Measurements from ENCODE around the gene EPB41.
A peak's percentile ranks its signal among the peaks of the same experiment; 100 is the strongest.
"Not testable (repeated sequence)": the region's sequence is repeated elsewhere in the genome, so short reads cannot be mapped to it uniquely, and the experiment has no call there.

Gene EPB41

GRCh38 chr1:29112705-29113412 is 198.5 kb downstream of the EPB41 start:
- no peak for DNase-seq (ENCODE audit: low read depth in 2 of 2)

- no peak for DNase-seq (ENCODE audit: low read depth in 2 of 2)
Measured at GRCh38 chr1:29113413-29114117, 199.2 kb downstream of the EPB41 start.

DNA sequence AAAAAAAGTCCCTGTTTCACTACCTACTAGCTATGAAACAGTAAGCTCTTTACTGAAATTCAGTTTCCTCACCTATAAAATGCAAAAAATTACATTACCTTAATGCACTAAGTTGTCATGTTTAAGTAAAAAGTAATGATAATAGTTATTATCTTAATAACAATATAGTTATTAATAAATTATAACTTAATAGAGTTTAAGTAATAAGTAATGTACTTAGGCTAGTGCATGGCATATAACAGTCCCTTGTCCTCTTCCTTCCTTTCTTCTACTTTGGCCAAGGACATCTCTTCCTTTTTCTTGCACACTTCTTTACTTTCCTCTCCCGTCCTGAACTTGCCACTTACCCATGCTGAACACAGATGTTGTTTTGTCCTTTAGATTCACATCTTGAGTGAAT is 200.3 kb downstream of the EPB41 start:
- DNase-seq (ENCODE audit: low read depth in 2 of 2): no peak

DNA sequence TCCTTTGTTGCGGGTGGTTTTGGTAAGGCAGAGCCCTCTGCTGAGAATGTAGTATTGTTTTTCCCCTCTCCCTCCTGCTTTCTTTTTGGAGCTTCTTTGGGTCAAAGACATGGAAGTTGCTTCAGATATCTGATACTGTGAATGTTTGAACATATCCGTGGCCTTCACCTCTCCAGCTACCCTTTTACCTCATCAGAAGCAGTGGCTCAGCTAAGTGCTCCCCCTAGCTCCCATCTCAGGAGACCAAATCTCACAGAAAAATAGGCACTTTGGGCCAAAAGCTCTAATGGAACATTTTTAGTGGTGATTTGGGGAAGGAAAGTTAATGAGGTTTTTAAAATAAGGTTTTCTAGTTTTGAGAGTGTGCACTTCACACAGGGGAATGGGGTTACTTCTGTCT is 203.0 kb downstream of the EPB41 start:
- DNase-seq (ENCODE audit: low read depth in 2 of 2): no peak

GRCh38 chr1:29119121-29119929 is 205.0 kb downstream of the EPB41 start:
- no peak for DNase-seq (ENCODE audit: low read depth in 2 of 2)

- no peak for DNase-seq (ENCODE audit: low read depth in 2 of 2)
Measured at GRCh38 chr1:29120367-29120766, 206.0 kb downstream of the EPB41 start.

DNA sequence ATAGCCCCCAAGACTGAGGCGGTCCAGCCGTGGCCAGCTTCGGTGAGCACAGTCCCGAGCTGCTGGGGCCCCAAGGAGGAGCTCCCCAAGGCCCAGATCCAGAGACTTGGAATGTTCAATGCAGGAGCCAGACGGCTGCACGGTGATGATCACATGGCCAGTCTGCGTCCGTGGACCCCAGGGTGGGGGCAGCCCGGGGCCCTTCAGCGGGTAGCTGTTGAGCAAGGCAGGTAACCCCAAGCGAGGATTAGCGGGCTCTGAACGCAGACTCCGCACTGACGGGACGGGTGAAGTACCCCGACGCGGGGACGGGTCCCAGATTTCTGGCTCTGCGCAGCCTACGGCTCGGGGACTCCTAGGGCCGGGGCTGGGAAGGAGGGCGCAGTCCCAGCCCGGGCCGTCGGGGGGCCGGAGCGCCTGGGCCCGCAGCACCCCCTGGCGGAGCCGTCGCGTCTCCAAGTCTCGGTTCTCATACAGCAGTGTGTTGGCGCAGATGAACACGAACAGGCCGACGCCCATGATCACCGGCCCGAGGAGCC is 206.6 kb downstream of the EPB41 start:
- DNase-seq (ENCODE audit: low read depth in 2 of 2): peak; percentile 45 to 57

GRCh38 chr1:29121516-29121935 is 207.2 kb downstream of the EPB41 start:
- peak in 1 of 2 donors; percentile 12 for DNase-seq (ENCODE audit: low read depth in 2 of 2)

GRCh38 chr1:29121936-29122681 is 207.7 kb downstream of the EPB41 start:
- peak in 1 of 2 donors; percentile 8 for DNase-seq (ENCODE audit: low read depth in 2 of 2)

DNA sequence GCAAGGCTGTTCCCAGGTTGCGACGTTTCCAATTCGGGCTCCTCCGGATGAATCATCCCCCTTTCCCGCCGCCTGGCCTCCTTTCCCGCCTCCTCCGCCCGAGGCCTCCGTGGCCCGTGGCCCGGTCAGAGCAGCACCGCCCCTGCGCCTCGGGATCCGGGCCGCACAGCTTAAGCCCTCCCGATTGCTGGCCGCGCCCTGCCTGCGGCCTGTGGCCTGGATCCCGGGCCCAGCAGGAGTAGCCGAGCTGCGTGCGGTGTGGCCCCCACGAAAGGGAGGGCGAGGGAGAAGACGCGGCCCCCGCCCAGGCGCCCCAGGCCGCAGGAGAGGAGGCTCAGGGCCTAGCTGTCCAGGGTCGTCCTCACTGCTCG is 208.3 kb downstream of the EPB41 start:
- DNase-seq (ENCODE audit: low read depth in 2 of 2): peak in 1 of 2 donors; percentile 1

DNA sequence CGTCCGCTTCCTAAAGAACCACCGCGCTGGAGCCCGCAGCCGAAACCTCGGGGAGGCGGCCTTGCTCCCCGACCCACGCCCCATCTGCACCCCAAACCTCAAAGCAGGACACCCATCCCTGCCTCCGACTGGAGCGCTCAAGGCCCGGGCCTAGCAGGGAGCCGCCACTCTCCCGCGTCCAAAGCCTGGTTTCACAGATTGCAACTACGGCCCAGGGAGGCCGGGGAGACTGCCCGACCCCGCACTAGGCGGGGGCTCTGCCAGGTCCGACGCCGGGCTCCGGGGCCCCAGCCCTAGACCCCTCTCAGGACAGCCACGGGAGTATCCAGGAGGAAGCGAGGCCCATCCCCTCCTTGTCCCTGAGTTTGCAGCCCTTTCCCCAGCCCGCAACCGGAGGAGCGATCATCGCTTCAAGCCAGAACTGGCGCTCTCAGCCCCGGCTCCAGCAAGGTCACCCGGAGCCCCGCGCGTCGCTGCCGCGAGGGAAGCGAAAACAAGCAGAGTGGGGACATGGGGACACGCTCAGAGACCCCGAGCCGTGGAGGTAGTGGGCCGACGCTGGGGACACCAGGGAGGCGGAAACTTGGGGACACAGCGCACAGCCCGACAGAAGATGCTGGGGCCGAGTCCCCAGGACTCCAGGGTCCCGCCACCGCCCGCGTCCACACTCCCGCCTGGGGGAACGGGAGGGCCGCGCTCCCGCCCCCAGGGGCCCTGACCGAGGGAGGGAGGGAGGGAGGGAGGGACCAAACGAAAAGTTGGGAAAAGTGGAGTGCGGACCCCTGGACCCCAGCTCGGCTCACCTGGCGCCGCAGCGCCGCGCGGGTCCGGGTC is 208.9 kb downstream of the EPB41 start:
- peak in 1 of 2 donors; percentile 22 for DNase-seq (ENCODE audit: low read depth in 2 of 2)

DNA sequence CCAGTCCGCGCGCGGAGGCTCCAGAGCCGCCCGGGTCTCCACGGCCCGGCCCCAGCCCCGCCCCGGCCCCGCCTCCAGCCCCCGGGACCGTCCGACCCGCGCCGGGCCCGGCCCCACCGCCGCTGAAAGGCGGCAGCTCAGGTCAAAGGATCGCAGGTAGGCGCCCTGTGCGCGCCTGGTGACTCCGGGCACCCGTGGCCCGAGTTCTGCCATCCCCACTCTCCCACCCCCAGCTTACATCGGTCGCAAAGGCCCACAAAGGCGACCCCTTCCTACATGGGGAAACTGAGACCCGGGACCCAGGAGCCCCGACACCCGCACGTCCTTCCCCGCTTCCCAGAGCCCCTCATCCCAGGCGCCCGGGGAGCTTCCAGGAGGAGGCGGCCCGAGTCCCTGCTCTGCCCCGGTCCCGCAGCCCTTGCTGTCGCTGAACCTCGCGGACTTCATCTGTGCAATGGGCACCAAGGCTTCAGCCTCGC is 209.6 kb downstream of the EPB41 start, which contains the start of gene TMEM200B:
TSS of gene TMEM200B (minus strand) at position 17 of the 479 bp plus-strand sequence. CDS start 2,075 bp downstream, outside the sequence.
- DNase-seq (ENCODE audit: low read depth in 2 of 2): peak in 1 of 2 donors; percentile 3

DNA sequence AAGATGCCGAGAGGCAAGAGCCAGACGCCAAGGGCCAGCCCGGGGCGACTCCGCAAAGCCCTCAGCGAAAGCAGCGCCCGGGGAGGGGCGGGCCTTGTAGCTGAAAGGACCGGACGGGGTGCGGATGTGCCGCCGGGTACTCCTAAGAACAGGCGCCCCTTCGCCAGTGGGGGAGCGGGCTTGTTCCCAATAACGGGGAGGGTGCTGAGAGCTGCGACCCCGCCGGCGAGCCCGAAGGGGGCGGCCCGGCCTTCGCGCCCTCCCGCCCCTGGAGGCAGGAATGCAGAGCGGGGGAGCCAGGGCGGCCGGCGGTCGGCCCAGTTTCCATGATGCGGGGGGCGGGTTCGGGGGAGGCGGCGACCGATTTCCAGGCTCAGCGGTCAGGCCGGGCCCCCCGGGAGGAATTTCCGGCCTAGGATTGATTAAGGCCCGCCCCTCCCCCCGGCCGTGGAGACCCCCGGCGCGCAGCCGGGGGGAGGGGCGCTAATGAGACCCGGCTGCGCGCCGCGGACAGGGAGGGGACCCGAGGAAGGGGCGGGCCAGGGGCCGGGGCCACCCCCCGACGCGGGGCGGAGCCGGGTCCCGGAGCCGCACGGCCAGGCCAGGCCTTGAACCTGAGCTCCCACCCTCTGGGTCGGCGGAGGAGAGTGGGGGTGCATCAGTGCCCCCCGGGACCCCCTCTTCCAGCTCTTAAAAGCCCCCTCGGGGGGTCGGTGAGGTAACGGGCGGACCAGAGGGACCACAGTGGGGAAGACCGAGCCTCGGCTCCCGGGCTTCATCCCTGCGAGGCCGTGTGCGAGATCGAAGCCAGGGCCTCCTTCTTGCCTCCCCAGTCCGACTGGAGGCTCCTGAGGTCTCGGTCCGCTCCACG is 210.2 kb downstream of the EPB41 start:
- peak in 1 of 2 donors; percentile 54 for DNase-seq (ENCODE audit: low read depth in 2 of 2)

DNA sequence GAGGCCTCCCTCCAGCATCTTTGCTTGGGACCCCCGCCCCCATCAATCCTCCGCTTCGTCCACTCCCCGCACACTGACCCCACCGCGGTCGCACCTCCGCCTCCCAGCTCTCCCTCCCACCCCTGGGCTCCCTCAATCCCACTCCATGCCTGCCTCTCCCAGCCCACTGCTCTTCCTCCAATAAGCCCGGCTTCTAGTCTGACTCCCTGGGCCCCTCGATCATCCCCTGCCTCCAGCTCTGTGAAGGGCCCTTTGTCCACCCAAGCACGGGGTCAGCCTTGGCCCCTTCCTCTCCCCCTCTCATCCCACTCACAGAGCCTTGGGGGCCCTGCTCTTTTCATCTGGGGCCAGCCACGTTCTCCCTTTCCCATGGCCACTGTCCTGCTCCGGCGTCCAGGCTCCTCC is 210.9 kb downstream of the EPB41 start:
- no peak for DNase-seq (ENCODE audit: low read depth in 2 of 2)

DNA sequence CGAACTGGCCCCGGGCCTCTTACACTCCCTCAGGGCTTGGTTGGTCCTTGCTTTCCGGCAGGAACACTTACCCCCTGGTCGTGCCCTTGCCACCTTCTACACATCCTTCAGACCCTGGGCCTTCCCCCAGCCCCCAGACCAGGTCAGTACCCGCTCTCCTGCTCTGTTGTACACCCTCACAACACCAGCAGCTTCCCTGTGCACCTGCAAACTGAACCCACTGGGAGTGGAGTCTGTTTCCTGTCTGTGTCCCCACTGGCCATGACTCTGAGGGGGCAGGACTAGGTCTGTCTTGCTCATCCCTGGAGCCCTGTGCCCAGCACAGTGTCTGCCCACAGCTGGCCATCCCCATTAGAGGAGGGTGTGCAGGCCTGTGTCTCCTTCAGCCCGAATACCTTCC is 211.4 kb downstream of the EPB41 start:
- no peak for DNase-seq (ENCODE audit: low read depth in 2 of 2)

DNA sequence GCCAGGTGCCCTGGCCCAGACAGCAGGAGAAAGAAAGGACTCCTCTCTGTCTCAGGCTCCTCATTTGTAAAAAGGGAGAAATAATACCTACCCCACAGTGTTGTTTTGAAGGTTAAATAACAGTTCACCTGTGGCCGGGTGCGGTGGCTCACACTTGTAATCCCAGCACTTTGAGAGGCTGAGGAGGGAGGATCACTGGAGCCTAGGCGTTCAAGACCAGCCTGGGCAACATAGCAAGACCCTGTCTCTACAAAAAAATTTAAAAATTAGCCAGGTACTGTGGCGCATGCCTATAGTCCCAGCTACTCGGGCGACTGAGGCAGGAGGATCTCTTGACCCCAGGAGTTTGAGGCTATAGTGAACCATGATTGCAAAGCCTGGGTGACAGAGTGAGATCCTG is 211.8 kb downstream of the EPB41 start:
- no peak for DNase-seq (ENCODE audit: low read depth in 2 of 2)

DNA sequence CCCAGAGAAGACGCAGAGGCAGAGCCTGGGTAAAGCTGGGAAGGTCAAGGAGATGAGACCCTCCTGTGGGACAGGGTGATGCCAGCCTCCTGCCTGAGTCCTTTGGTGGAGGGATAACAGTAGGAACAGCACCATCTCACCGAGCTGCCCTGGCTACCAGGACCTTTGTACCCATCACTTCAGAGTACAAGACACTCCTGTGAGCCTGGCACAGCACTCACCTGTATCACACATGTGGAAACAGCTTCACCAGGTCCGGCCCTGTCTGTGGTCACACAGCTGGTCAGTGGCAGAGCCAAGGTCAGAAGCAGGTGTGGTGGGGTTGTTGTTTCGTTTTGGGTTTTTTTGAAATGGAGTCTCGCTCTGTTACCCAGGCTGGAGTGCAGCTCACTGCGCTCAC is 214.4 kb downstream of the EPB41 start:
- no peak for DNase-seq (ENCODE audit: low read depth in 2 of 2)

- no peak for DNase-seq (ENCODE audit: low read depth in 2 of 2)
Measured at GRCh38 chr1:29129916-29130315, 215.5 kb downstream of the EPB41 start.

GRCh38 chr1:29131056-29131455 is 216.7 kb downstream of the EPB41 start:
- DNase-seq (ENCODE audit: low read depth in 2 of 2): not testable (repeated sequence)

All from stimulated activated CD4-positive, alpha-beta T cell treated with anti-CD3 and anti-CD28 coated beads, Interleukin-1b, Interleukin-23, amount 100 ng/mL, for 4 hours (primary cell).